Gastroesophageal sphincter (tissue), 3 donors: ENCODE measurements around the gene OR2A5.

ENCODE experiments used
- CTCF ChIP-seq, 4 experiments: fragments of 200-600 bp in 2 of 4; fragments of 450-650 bp in 2 of 4; sonication (generic) in 1 of 4; IDR thresholded peaks; one replicate each; pipeline ENCODE4 v1.5.1; 2017 to 2019; ENCODE audit warnings: antibody characterized with exemption in 4 of 4, mild to moderate bottlenecking in 2 of 4, moderate library complexity in 2 of 4
- POLR2A ChIP-seq, 2 donors: fragments of 450-650 bp; IDR thresholded peaks; one replicate each; pipeline ENCODE4 v1.6.1; 2017; ENCODE audit warnings: antibody characterized with exemption in 2 of 2, mild to moderate bottlenecking in 2 of 2, moderate library complexity in 1 of 2

GRCh38 chr7:144090667-144091066 lies 41.9 kb downstream of the OR2A5 start:
- no peak for TF ChIP-seq POLR2A (IDR thresholded peaks at IDR 0.05)
- no peak for TF ChIP-seq CTCF (IDR thresholded peaks at IDR 0.05)
